ENCODE data around the gene C7orf57. TPM values are rescaled to one million over a fixed set of nuclear protein-coding genes. Genes with fewer than 3 reads are reported as not detected.

C7orf57 gene
- total and polyA plus RNA-seq, 10 of the 15 experiments (the other 5 are each of a cell fraction or from before 2014, with no cell fraction given): 0.04 to 0.21 (median 0.10) TPM; not detected in 5

GRCh38 chr7:48052748-48053147, 17.4 kb downstream of the C7orf57 start:
- ChIA-PET RAD21 (ENCODE audit: unreplicated experiment) (interaction anchor here (1.0 kb wide), 1 partner anchor 18 kb away, joined by 3 read pairs; no protein-coding TSS in a partner anchor), POLR2A (no interaction called here), CTCF (interaction anchor here (1.3 to 1.6 kb wide), 2 partner anchors 34 to 61 kb away, joined by 3 to 4 read pairs; no protein-coding TSS in a partner anchor), SMC1A (ENCODE audit: uncharacterized antibody, unreplicated experiment) (interaction anchor here (1.0 to 2.6 kb wide), 4 partner anchors 30 to 58 kb away, joined by 3 to 8 read pairs (median 6); no protein-coding TSS in a partner anchor)
- no peak overlapping the region for H3K27ac ChIP-seq (ENCODE audit: control insufficient read depth, insufficient read depth)
- no peak overlapping the region for H3K9ac ChIP-seq (ENCODE audit: control insufficient read depth, insufficient read depth, low read length)
- H3K4me3 ChIP-seq: no peak overlapping the region
- no peaks in the 10 kb centered on the region for H3K79me2 ChIP-seq (ENCODE audit: control insufficient read depth, insufficient read depth, low read length)
- no peak for FAIRE-seq
- peaks cover 0 to 1% of the 10 kb centered on the region in 2 experiments; a peak in 1 of 4 replicates for H3K27me3 ChIP-seq (replicated peaks in 1 of 2; ENCODE audit: control insufficient read depth in 2 of 2, insufficient read depth in 2 of 2, low read length in 1 of 2)
- H2AFZ ChIP-seq (ENCODE audit: control insufficient read depth, low read depth, low read length): no peak overlapping the region
- no peak overlapping the region for H3K4me2 ChIP-seq (ENCODE audit: control insufficient read depth, insufficient read depth)
- ATAC-seq: peak; percentile 89
- 21% methylated on average over 8 of the region's 8 CpGs for WGBS (ENCODE audit: insufficient coverage, insufficient replicate concordance, low lambda C conversion rate, missing lambda C conversion rate)
- intact Hi-C loops (cut with micrococcal nuclease; ENCODE audit: unreplicated experiment) (no loop called here), in situ Hi-C loops (cut with MboI) (no loop called here)
- no peak for DNase-seq (ENCODE audit: low read depth, low spot score)
- no peaks in the 10 kb centered on the region for H3K4me1 ChIP-seq (ENCODE audit: control insufficient read depth, insufficient read depth, low read length)
- H3K9me3 ChIP-seq (replicated peaks; ENCODE audit: control insufficient read depth, insufficient read depth, low read length): no peaks in the 10 kb centered on the region
- H3K36me3 ChIP-seq (ENCODE audit: control insufficient read depth in 2 of 2, insufficient read depth in 2 of 2, low read length in 1 of 2): no peaks in the 10 kb centered on the region
- BruUV-seq (replicated peaks): no TSS peak
- H4K20me1 ChIP-seq (ENCODE audit: control insufficient read depth, insufficient read depth): no peaks in the 10 kb centered on the region
- TF ChIP-seq CBX5 (IDR thresholded peaks at IDR 0.05; ENCODE audit: low read depth): no peak
- TF ChIP-seq POLR2A (IDR thresholded peaks at IDR 0.05; ENCODE audit: low read depth, low read length): no peak
- TF ChIP-seq RELA (IDR thresholded peaks at IDR 0.05; ENCODE audit: borderline replicate concordance, partially characterized antibody): no peak
- peak; percentile 36; the same call in 1 of the 2 replicates for TF ChIP-seq MTA2 (IDR thresholded peaks at IDR 0.05; ENCODE audit: low read depth)
- TF ChIP-seq, protein P1, sequence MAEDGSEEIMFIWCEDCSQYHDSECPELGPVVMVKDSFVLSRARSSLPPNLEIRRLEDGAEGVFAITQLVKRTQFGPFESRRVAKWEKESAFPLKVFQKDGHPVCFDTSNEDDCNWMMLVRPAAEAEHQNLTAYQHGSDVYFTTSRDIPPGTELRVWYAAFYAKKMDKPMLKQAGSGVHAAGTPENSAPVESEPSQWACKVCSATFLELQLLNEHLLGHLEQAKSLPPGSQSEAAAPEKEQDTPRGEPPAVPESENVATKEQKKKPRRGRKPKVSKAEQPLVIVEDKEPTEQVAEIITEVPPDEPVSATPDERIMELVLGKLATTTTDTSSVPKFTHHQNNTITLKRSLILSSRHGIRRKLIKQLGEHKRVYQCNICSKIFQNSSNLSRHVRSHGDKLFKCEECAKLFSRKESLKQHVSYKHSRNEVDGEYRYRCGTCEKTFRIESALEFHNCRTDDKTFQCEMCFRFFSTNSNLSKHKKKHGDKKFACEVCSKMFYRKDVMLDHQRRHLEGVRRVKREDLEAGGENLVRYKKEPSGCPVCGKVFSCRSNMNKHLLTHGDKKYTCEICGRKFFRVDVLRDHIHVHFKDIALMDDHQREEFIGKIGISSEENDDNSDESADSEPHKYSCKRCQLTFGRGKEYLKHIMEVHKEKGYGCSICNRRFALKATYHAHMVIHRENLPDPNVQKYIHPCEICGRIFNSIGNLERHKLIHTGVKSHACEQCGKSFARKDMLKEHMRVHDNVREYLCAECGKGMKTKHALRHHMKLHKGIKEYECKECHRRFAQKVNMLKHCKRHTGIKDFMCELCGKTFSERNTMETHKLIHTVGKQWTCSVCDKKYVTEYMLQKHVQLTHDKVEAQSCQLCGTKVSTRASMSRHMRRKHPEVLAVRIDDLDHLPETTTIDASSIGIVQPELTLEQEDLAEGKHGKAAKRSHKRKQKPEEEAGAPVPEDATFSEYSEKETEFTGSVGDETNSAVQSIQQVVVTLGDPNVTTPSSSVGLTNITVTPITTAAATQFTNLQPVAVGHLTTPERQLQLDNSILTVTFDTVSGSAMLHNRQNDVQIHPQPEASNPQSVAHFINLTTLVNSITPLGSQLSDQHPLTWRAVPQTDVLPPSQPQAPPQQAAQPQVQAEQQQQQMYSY (CRISPR knock-in tag; IDR thresholded peaks at IDR 0.05): no peak
- no peak for TF ChIP-seq ZNF217 (IDR thresholded peaks at IDR 0.05)
- peak; percentile 40; the same call in 1 of the 2 replicates for TF ChIP-seq SPI1 (IDR thresholded peaks at IDR 0.05; ENCODE audit: borderline replicate concordance, insufficient read depth, low read depth, low read length)
- no peak for TF ChIP-seq SRF (IDR thresholded peaks at IDR 0.05; ENCODE audit: low read depth in 2 of 2, low read length in 2 of 2)
- TF ChIP-seq POLR2AphosphoS2 (IDR thresholded peaks at IDR 0.05; ENCODE audit: low read depth, low read length): no peak
- TF ChIP-seq CREM (IDR thresholded peaks at IDR 0.05; ENCODE audit: low read depth): peak; percentile 57; the same call in 1 of the 2 replicates
- TF ChIP-seq NFIC (IDR thresholded peaks at IDR 0.05; ENCODE audit: low read depth, low read length): peak; percentile 40; the same call in 1 of the 2 replicates
- TF ChIP-seq ATF7 (IDR thresholded peaks at IDR 0.05; ENCODE audit: low read depth): peak; percentile 62
- TF ChIP-seq BHLHE40 (IDR thresholded peaks at IDR 0.05; ENCODE audit: borderline replicate concordance in 1 of 2, low read depth in 2 of 2, low read length in 1 of 2): peak; percentile 7 to 41; a peak in 2 of 4 replicates
- TF ChIP-seq NR2F1 (conservative IDR thresholded peaks at IDR 0.05): no peak
- TF ChIP-seq NBN (IDR thresholded peaks at IDR 0.05): no peak
- TF ChIP-seq, protein P2, sequence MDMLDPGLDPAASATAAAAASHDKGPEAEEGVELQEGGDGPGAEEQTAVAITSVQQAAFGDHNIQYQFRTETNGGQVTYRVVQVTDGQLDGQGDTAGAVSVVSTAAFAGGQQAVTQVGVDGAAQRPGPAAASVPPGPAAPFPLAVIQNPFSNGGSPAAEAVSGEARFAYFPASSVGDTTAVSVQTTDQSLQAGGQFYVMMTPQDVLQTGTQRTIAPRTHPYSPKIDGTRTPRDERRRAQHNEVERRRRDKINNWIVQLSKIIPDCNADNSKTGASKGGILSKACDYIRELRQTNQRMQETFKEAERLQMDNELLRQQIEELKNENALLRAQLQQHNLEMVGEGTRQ (IDR thresholded peaks at IDR 0.05; ENCODE audit: borderline replicate concordance, low read depth, low read length): peak; percentile 59; the same call in 1 of the 2 replicates
- no peak for TF ChIP-seq RAD21 (IDR thresholded peaks at IDR 0.05; ENCODE audit: insufficient read depth, low read depth, low read length)
- no peak for TF ChIP-seq IRF4 (IDR thresholded peaks at IDR 0.05; ENCODE audit: low read depth, low read length)
- TF ChIP-seq CTCF (IDR thresholded peaks at IDR 0.05 in 2 of 3, conservative IDR thresholded peaks at IDR 0.05 in 1 of 3; ENCODE audit: control insufficient read depth in 2 of 3, extremely low read depth in 1 of 3, insufficient read depth in 1 of 3, low read depth in 3 of 3, low read length in 3 of 3): no peak
